ENCODE measurements around the gene MAP3K12.
A peak's percentile ranks its signal among the peaks of the same experiment; 100 is the strongest.
"Not testable (repeated sequence)": the region's sequence is repeated elsewhere in the genome, so short reads cannot be mapped to it uniquely, and the experiment has no call there.

The MAP3K12 gene, protein sequence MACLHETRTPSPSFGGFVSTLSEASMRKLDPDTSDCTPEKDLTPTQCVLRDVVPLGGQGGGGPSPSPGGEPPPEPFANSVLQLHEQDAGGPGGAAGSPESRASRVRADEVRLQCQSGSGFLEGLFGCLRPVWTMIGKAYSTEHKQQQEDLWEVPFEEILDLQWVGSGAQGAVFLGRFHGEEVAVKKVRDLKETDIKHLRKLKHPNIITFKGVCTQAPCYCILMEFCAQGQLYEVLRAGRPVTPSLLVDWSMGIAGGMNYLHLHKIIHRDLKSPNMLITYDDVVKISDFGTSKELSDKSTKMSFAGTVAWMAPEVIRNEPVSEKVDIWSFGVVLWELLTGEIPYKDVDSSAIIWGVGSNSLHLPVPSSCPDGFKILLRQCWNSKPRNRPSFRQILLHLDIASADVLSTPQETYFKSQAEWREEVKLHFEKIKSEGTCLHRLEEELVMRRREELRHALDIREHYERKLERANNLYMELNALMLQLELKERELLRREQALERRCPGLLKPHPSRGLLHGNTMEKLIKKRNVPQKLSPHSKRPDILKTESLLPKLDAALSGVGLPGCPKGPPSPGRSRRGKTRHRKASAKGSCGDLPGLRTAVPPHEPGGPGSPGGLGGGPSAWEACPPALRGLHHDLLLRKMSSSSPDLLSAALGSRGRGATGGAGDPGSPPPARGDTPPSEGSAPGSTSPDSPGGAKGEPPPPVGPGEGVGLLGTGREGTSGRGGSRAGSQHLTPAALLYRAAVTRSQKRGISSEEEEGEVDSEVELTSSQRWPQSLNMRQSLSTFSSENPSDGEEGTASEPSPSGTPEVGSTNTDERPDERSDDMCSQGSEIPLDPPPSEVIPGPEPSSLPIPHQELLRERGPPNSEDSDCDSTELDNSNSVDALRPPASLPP

DNA sequence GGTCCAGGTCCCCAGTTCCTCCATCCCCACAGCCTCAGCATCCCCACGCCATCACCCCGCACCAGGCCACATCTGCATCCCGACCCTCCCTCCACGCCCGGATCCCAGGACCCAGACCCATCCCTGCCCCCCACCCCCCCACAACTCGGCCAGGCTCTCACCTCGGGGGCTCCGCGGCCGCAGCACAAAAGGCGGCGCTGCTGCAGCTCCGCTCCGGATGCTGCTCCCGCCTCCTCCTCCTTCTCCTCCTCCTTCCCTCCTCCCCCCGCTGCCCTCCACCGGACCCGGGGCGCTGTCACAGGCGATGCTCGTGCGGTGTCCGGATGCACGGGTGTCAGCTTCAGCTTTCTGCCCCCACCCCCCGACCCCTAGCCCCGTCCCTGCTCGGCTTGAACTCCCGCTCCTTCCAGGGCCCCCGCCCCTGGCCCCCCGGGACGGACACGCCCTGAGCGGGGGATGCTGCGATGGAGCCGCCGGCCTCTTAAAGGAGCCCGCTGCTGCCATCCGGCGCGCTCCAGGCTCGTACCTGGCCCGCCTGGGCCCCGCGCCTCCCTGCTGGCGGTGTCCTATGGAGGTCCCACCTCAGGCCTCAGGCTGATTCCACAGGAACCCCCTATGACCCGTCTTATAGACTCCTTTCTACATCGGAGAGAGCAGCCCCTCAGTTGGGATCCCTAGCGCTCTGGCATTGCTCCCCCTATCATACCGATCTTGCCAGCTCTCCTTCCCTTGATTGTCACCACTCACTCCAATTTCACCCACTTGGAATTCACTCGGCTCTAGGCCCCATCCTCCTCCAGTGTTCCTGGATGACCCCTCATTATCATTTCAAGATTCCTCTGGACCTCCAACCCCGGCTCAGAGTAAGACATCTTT, at the start of gene MAP3K12:
MAP3K12 (minus strand) TSS at position 193 of the 876 bp plus-strand sequence. CDS start 12,067 bp downstream, outside the sequence.
- no peaks in the 10 kb centered on the region for H3K9me2 ChIP-seq (replicated peaks; ENCODE audit: control insufficient read depth, low read length)
- H3K79me2 ChIP-seq (ENCODE audit: control insufficient read depth, low read length) = peaks cover 32% of the 10 kb centered on the region
- no peaks in the 10 kb centered on the region for H3K27me3 ChIP-seq (ENCODE audit: control insufficient read depth, low read length)
- no peaks in the 10 kb centered on the region for H3K9me3 ChIP-seq (ENCODE audit: control insufficient read depth, insufficient read depth, low read length)
- peaks cover 7% of the 10 kb centered on the region for H3F3A ChIP-seq (ENCODE audit: control insufficient read depth, insufficient read depth)
- peak within 1 kb of the TSS; percentile 82 for H3K27ac ChIP-seq (ENCODE audit: low read depth, low read length)
- peaks cover 53% of the 10 kb centered on the region for H3K4me1 ChIP-seq (ENCODE audit: control insufficient read depth, low read length)
- H3K4me3 ChIP-seq (ENCODE audit: low read length) = peak within 1 kb of the TSS; percentile 93
- peaks cover 10% of the 10 kb centered on the region; the same call in 1 of the 2 replicates for H3K36me3 ChIP-seq (ENCODE audit: control insufficient read depth, low read length)
- no peak for TF ChIP-seq EZH2phosphoT487 (IDR thresholded peaks at IDR 0.05; ENCODE audit: borderline replicate concordance, low read length)
- TF ChIP-seq, protein P1, sequence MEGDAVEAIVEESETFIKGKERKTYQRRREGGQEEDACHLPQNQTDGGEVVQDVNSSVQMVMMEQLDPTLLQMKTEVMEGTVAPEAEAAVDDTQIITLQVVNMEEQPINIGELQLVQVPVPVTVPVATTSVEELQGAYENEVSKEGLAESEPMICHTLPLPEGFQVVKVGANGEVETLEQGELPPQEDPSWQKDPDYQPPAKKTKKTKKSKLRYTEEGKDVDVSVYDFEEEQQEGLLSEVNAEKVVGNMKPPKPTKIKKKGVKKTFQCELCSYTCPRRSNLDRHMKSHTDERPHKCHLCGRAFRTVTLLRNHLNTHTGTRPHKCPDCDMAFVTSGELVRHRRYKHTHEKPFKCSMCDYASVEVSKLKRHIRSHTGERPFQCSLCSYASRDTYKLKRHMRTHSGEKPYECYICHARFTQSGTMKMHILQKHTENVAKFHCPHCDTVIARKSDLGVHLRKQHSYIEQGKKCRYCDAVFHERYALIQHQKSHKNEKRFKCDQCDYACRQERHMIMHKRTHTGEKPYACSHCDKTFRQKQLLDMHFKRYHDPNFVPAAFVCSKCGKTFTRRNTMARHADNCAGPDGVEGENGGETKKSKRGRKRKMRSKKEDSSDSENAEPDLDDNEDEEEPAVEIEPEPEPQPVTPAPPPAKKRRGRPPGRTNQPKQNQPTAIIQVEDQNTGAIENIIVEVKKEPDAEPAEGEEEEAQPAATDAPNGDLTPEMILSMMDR (IDR thresholded peaks at IDR 0.05; ENCODE audit: low read depth, low read length, poor library complexity, severe bottlenecking) = peak; percentile 29
- no peaks in the 10 kb centered on the region for H4K20me1 ChIP-seq (ENCODE audit: control insufficient read depth, insufficient read depth, low read depth, low read length)
- H3K4me2 ChIP-seq (ENCODE audit: low read length) = peak within 1 kb of the TSS; percentile 93

DNA sequence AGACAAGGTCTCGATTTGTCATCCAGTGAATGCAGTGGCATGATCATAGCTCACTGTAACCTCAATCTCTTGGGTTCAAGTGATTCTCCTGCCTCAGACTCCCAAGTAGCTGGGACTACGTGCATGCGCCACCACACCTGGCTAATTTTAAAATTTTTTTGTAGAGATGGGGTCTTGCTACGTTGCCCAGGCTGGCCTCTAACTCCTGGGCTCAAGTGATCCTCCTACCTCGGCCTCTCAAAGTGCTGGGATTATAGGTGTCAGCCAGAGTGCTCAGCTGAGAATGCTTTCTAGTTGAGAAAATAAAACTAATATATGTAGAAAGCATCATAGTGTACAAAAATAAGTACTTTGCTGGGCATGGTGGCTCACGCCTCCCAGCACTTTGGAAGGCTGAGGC, 49.1 kb upstream of the MAP3K12 start:
- not testable (repeated sequence) for H3F3A ChIP-seq (ENCODE audit: control insufficient read depth, insufficient read depth); H3K4me3 ChIP-seq (ENCODE audit: low read length); H3K27me3 ChIP-seq (ENCODE audit: control insufficient read depth, low read length); H3K4me1 ChIP-seq (ENCODE audit: control insufficient read depth, low read length); H3K9me2 ChIP-seq (replicated peaks; ENCODE audit: control insufficient read depth, low read length); H4K20me1 ChIP-seq (ENCODE audit: control insufficient read depth, insufficient read depth, low read depth, low read length); H3K36me3 ChIP-seq (ENCODE audit: control insufficient read depth, low read length); H3K9me3 ChIP-seq (ENCODE audit: control insufficient read depth, insufficient read depth, low read length); H3K27ac ChIP-seq (ENCODE audit: low read depth, low read length); H3K4me2 ChIP-seq (ENCODE audit: low read length); H3K79me2 ChIP-seq (ENCODE audit: control insufficient read depth, low read length)

DNA sequence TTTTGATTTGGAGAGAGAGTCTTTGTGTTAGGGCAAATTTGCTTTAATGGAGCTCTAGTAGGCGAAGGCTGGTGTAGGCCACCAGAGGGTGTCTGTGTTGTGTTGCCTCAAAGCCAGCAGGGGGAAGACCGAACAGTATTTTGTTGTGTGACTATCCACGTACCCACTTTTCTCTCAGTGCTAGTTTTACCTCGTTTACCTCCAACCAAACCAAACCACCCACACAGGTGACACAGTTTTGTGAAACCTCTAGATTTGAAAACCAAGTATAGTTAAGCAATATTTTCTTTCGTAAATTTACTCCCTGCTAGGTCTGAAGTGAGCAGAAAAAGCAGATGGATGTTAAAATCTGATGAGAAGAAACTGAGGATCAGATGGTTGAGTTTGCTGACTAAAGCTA, 44.3 kb upstream of the MAP3K12 start:
- no peaks in the 10 kb centered on the region for H3K27me3 ChIP-seq (ENCODE audit: control insufficient read depth, low read length)
- H3K36me3 ChIP-seq (ENCODE audit: control insufficient read depth, low read length) = peaks cover 10% of the 10 kb centered on the region
- peaks cover 4% of the 10 kb centered on the region; the same call in 1 of the 2 replicates for H3K4me1 ChIP-seq (ENCODE audit: control insufficient read depth, low read length)
- H3K9me2 ChIP-seq (replicated peaks; ENCODE audit: control insufficient read depth, low read length) = no peaks in the 10 kb centered on the region
- H3K9me3 ChIP-seq (ENCODE audit: control insufficient read depth, insufficient read depth, low read length) = no peaks in the 10 kb centered on the region
- H3F3A ChIP-seq (ENCODE audit: control insufficient read depth, insufficient read depth) = no peaks in the 10 kb centered on the region
- no peak for TF ChIP-seq EZH2phosphoT487 (IDR thresholded peaks at IDR 0.05; ENCODE audit: borderline replicate concordance, low read length)
- TF ChIP-seq, protein P1 (IDR thresholded peaks at IDR 0.05; ENCODE audit: low read depth, low read length, poor library complexity, severe bottlenecking) = peak; percentile 76
- no peaks in the 10 kb centered on the region for H4K20me1 ChIP-seq (ENCODE audit: control insufficient read depth, insufficient read depth, low read depth, low read length)
- H3K79me2 ChIP-seq (ENCODE audit: control insufficient read depth, low read length) = no peaks in the 10 kb centered on the region
- no peak overlapping the region for H3K4me2 ChIP-seq (ENCODE audit: low read length)
- H3K27ac ChIP-seq (ENCODE audit: low read depth, low read length) = no peak overlapping the region
- H3K4me3 ChIP-seq (ENCODE audit: low read length) = no peak overlapping the region
